GM12873 (cell line): Measurements from ENCODE around the gene VEGFA.
A peak's percentile ranks its signal among the peaks of the same experiment; 100 is the strongest.

Experiments used
- TF ChIP-seq, protein P1 (sequence below): IDR thresholded peaks from 2 replicates; pipeline ENCODE4 v1.5.1; 2012; ENCODE audit warnings: low read depth, mild to moderate bottlenecking, moderate library complexity, low read length, control low read depth; ENCODE audit not compliant: insufficient read depth; ENCODE audit errors: missing control alignments

VEGFA gene

DNA sequence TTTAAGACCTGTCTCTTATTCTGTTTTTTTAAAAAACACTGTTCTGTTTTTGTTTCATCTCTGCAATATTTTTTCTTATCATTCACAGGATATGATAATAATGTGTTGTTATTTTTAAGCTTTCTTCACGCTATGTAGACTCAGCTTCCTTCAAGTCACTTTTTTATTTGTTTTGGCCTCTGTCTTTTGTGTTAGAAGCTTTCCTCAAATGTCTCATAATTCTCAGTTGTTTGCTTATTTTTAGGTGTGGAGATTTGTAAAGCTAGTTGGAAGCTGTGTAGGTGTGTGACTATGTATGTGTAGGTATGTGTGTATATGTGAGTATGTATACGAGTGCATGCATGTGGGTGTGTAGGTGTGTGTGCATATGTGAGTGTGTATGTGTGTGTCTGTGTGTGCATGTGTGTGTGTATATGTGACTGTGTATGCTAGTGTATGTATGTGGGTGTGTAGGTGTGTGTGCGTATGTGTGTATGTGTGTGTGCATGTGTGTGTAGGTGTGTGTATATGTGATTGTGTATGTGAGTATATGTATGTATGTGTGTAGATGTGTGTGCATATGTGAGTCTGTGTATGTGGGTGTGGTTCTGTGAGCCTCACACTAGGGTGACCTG, 16.3 kb upstream of the VEGFA start:
- TF ChIP-seq, protein P1, sequence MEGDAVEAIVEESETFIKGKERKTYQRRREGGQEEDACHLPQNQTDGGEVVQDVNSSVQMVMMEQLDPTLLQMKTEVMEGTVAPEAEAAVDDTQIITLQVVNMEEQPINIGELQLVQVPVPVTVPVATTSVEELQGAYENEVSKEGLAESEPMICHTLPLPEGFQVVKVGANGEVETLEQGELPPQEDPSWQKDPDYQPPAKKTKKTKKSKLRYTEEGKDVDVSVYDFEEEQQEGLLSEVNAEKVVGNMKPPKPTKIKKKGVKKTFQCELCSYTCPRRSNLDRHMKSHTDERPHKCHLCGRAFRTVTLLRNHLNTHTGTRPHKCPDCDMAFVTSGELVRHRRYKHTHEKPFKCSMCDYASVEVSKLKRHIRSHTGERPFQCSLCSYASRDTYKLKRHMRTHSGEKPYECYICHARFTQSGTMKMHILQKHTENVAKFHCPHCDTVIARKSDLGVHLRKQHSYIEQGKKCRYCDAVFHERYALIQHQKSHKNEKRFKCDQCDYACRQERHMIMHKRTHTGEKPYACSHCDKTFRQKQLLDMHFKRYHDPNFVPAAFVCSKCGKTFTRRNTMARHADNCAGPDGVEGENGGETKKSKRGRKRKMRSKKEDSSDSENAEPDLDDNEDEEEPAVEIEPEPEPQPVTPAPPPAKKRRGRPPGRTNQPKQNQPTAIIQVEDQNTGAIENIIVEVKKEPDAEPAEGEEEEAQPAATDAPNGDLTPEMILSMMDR = no peak

- TF ChIP-seq, protein P1 = no peak
Observed at GRCh38 chr6:43757966-43758616, 11.9 kb upstream of the VEGFA start.

DNA sequence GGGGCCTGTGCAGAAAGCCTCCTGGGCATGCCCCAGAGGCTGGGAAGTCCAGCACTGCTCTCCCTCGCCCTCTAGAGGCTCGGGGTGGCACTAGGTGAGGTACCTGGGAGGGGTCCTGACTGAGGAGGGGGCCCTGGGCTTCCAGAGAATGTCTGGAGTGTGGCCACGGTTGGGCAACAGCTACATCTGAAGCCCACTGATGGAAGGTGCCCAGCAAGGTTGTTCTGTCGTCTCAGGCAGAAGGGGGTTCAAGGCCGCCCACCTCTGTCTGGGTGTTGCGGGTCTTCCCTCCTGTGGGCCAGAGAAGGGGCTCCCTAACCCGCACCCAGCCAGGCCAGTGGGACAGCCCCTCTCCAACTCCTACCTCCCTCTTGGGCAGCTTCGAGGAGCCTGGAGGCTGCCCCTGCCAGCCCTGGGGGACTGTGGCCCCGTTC, 11.4 kb upstream of the VEGFA start:
- TF ChIP-seq, protein P1 = peak; percentile 83

DNA sequence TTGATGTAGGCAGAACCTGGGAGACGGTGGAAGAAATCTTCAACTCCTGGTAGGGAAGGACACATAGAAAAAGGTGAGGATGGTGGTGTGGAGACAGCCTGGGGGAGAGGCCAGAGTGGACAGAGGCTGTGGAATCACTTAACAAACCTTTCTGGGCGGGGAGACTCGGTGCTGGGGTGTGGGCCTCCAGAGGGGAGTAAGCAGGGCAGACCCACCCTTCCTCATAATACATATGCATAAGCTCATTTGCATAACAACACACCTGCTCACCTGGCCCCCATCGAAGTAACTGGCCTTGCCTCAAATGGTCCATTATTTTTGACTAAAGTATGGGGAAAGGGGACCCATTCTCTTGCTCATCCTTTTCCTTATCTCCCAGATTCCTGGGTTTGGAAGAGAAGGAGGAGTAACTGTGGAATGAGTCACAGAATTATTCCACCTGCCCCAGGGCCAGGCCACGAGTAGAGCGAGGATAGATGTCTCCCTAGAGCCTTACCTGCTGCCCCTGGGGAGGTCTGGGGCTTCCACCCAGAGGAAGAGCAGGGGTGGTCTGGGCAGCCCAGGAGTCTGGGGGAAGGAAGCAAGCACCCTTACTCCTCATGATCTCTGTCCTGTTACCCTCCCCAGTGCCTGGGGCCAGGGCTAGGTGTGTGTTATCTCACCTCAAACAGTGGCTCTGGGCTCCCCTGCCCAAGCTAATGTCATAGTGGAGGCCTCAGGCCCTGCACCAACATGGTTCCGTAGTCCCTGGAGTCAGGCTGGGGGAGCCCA, 10.7 kb upstream of the VEGFA start:
- TF ChIP-seq, protein P1 = no peak

DNA sequence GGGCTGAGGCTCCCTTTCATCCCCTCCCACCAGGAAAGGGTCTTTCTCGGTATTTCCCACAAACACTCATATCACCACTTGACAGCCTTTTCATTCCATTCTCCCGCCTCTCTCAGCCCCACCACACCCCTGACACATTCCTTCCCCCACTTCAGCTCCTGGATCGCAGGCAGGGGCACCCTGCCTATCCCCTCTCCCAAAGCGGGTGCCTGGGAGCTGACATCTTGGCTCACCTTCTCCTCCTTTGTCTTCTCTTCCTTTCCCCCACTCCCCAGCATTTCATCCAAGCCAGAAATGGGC, 10.2 kb upstream of the VEGFA start:
- TF ChIP-seq, protein P1 = no peak

GRCh38 chr6:43760210-43761168, 9.5 kb upstream of the VEGFA start:
- TF ChIP-seq, protein P1 = no peak
